ENCODE results near the gene RPA1.

RPA1 gene

DNA sequence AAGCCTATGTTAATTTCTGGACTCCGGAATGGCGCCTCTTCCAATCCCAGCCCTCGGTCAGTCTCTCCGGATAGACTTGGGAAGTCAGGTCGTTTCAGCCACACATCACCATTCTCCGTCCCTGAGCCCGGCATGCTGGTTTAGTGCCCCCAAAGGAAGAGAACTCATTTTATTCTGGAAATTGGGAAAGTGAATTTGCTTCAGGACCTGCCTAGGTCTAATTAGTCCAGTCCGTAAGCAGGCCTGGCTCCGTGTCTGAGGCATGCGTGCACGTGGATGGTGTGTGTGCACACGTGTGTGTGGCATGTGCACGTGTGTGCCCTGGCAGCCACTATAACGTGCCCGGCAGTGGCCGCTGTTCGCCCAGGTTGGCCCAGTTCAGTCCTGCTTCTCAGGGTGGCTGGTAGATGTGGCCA is 77.4 kb downstream of the RPA1 start:
- in situ Hi-C loops (cut with MboI; ENCODE audit: low sequenced_read_pairs), result no loop called here

GRCh38 chr17:1907909-1908698 is 78.3 kb downstream of the RPA1 start:
- in situ Hi-C loops (cut with MboI; ENCODE audit: low sequenced_read_pairs), result no loop called here

GRCh38 chr17:1908699-1909309 is 79.0 kb downstream of the RPA1 start:
- in situ Hi-C loops (cut with MboI; ENCODE audit: low sequenced_read_pairs), result no loop called here

DNA sequence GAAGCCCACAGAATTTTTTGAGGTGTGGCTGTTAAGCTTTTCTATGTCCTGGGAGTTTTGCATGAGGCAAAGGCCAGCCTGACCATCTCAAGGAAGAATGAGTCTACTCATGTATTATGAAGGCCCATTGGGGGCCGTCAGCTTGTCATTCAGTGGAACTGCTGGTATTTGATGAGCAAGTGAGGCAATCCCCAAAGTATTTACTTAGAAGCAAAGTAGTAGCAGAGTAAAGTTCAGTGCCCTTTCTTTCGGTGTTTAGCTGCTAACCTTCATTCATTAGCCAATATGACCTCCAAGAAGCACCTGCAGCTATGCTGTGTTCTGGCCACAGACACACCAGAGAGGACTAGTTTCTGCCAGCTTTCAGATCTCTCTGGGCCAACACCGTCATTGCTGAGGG is 80.2 kb downstream of the RPA1 start:
- in situ Hi-C loops (cut with MboI; ENCODE audit: low sequenced_read_pairs), result no loop called here

GRCh38 chr17:1912146-1912545 is 82.3 kb downstream of the RPA1 start:
- in situ Hi-C loops (cut with MboI; ENCODE audit: low sequenced_read_pairs), result no loop called here

- in situ Hi-C loops (cut with MboI; ENCODE audit: low sequenced_read_pairs), result no loop called here
These were observed 83.9 kb downstream of the RPA1 start for GRCh38 chr17:1913702-1914101.

DNA sequence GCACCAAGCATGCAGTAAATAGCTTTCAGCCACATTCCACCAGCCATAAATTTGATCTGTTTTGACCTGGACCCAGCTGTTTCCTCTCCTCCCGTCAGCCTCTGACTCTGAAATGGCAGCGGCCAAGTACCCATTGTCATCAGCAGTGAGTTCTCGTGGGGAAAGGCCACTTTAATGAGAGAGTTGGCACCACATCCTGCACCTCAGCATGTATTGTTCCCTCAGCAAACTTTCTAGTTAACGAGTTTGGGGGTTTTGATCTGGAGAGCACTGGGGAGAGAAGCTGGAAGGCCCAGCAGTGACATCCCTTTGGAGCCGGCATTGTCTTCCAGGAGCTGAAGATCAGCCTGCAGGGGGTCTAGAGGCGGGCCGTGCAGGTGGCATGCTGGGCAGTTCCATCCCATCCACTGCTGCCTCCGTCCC is 84.9 kb downstream of the RPA1 start:
- in situ Hi-C loops (cut with MboI; ENCODE audit: low sequenced_read_pairs), result no loop called here

- in situ Hi-C loops (cut with MboI; ENCODE audit: low sequenced_read_pairs), result no loop called here
These were observed 86.1 kb downstream of the RPA1 start for GRCh38 chr17:1915889-1916288.

DNA sequence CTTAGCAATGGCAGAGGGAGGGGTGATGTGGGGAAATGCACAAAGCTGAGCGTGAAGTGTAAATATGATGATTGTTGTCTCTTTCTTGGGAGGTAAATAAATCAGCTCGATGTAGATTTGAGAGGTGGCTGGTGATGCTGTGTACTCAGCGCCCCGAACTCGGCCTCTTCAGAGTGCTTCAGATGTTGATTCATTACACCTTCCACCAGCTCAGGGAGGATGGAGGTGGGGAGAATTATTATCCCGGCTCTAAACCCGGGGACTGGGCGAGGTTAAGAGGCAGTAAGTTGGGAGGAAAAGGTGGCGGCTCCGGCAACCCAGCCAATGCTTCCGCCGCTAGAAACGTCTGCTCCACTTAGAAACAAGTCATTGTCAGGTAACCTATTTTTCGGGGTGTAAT is 86.5 kb downstream of the RPA1 start:
- in situ Hi-C loops (cut with MboI; ENCODE audit: low sequenced_read_pairs), result no loop called here

GRCh38 chr17:1916963-1917715 is 87.3 kb downstream of the RPA1 start:
- in situ Hi-C loops (cut with MboI; ENCODE audit: low sequenced_read_pairs), result no loop called here

GRCh38 chr17:1918346-1919162 is 88.7 kb downstream of the RPA1 start:
- in situ Hi-C loops (cut with MboI; ENCODE audit: low sequenced_read_pairs), result no loop called here

GRCh38 chr17:1919201-1919600 is 89.4 kb downstream of the RPA1 start:
- in situ Hi-C loops (cut with MboI; ENCODE audit: low sequenced_read_pairs), result no loop called here

DNA sequence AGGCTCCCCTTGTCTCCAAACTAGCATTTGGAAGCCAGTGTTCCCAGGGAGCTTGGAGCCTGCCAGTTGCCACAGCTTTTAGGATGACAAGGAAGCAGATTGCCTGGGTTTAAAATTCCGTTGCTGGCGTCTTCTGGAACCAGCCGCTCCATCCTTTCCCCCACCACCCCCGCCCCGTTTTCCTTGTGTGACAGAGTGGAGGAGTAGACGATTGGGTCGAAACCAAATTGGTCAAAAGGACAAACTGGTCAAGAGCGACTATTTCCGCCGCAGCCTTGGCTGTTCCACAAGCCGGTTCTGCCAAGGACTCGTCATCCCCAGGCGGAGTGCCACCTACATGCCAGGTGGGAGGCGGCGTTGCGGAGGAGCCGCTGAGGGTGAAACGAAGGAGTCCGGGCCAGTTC is 91.1 kb downstream of the RPA1 start:
- in situ Hi-C loops (cut with MboI; ENCODE audit: low sequenced_read_pairs), result no loop called here

DNA sequence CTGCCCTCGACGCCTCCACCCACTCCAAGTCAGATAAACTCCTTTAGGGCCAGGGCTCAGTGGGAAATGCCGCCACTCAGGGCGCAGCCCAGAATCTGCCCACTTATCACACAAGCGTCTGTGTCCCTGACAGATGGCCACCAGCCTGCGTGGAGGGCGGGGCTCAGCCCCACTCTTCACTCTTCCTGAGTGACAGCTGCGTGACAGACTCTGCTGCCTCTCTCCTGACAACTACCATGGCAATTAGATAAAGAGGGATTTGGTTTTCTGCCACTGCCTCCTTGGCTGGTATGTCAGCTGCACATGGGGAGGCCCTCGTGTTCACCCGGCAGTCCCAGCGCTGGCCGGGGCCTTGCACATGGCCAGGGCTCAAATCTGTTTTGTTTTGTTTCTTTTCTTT is 99.2 kb downstream of the RPA1 start:
- in situ Hi-C loops (cut with MboI; ENCODE audit: low sequenced_read_pairs), result no loop called here

- in situ Hi-C loops (cut with MboI; ENCODE audit: low sequenced_read_pairs), result no loop called here
These were observed 100.5 kb downstream of the RPA1 start for GRCh38 chr17:1930337-1930645.

GRCh38 chr17:1931844-1932579 is 102.2 kb downstream of the RPA1 start:
- in situ Hi-C loops (cut with MboI; ENCODE audit: low sequenced_read_pairs), result no loop called here

DNA sequence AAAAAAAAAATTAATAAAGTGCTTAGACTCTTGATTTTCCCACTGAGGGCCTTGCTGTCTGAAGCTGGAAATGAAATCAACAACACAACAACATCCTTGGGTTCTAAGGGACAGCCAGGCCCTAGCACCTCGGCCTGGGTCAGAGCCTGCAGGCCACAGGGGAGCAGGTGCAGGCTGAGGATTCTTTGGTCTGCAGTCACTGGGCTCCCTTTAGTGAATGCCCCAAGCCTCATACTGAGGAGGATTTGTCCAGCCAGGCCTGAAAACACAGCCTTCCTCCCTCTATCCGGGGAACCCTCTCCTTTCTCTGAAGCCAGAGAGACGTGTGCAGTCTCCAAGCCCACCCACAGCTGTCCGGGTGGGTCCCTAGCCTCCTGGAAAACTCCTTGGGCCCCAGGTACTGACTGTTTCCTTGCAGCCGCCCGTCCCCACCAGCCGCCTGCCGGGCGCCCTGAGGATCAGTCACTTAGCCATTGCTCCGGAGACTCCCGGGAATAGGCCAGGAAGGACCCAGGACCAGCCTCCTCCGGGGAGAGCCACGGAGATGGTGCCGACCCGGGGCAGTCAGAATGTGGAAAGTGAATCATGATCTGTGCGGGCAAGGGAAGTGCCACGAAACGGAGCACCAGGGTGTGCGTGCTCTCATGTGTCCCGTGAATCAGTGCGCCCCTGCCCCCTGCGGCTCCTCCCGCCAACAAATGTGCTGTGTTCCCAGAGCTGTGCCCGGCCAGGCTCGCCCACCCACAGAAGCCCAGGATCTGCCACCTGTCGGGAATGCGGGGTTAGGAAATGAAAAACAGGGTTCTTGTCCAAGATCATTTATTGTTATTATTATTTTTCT is 104.3 kb downstream of the RPA1 start:
- in situ Hi-C loops (cut with MboI; ENCODE audit: low sequenced_read_pairs), result no loop called here

GRCh38 chr17:1934901-1935300 is 105.1 kb downstream of the RPA1 start:
- in situ Hi-C loops (cut with MboI; ENCODE audit: low sequenced_read_pairs), result no loop called here

DNA sequence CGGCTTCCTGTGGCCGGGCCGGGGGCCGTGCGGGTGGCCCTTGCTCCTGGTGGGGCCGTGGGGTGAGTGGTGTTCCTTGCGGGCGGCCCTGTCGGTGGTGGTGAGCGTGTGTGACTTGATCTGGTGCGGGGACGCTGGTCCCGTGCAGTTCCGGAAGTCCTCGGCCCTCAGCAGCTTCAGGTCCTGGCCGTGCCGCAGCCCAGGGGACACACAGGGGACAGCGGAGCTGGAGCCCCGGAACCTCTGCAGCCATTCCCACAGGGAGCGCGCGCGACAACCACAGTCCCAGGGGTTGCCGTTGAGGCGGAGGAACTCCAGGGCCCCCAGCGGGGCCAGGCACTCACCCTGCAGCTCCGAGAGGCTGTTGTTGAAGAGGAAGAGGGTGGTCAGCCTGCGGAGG is 107.0 kb downstream of the RPA1 start:
- in situ Hi-C loops (cut with MboI; ENCODE audit: low sequenced_read_pairs), result no loop called here

DNA sequence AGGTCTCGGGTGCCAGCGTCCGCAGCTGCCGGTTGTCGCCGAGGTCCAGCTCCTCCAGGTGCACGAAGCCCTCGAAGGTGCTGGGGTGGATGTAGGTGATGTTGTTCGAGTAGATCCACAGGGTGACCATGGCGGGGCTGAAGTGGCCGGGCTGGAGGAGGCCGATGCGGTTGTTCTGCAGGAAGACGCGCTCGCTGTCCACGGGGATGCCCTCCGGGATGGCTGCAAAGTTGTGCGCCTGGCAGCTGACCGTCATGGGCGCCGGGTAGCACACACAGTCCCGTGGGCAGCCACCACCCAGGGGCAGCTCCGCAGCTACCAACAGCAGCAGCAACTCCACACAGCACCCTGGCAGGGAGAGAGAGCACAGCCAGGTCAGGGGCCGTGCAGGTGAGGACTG is 107.7 kb downstream of the RPA1 start:
- in situ Hi-C loops (cut with MboI; ENCODE audit: low sequenced_read_pairs), result no loop called here

All from hTERT RPE-1 (cell line).